ENCODE data around the gene MRPL10. TPM values are rescaled to one million over a fixed set of nuclear protein-coding genes. Genes with fewer than 3 reads are reported as not detected.

The MRPL10 gene
- 36.4 and 37.4 TPM in 2 replicates for total RNA-seq

DNA sequence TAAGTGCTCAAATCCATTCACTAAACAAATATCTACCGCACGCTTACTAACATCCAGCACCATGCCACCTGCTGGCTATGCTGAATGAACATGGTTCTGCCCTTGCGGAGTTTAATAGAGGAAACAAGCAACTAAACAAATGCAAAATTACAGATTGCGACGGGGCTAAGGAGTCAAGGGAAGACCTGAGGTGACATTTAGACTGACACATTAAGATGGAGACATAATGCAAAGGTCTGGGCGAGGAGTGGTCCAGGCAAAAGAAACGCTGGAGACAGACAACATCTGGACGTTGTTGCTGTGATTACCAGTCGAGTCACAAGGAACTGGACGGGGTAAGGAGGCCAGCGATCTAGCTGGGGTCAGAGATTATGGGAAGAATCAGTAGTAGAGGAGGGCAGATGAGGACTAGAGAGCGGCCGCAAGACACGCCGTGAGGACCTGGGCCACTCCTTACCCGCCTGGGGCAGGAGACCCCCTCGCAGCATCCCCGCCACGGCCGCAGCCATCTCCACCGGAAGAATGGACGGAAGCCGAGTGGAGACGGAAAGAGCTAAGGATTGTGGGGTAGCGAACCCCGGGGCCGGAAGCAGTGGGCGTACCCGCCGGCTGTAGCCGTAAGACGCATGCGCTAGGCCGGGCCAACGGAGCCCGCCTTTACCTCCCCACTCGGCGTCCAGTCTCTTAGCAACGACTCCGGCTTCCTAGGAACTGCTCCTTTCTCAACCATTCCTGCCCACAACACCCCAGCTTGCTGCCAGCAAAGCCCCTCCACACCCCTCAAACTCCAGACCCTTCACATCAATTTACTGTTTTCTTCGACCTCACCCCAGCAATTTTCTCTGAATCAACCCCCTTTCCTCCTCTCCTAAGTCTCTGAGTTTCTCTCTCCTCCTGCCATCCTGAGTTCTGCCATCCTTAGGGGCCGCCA is at the start of gene MRPL10, which contains the start of gene LRRC46:
TSS of gene MRPL10 (minus strand) at position 539 of the 931 bp plus-strand sequence. CDS start at position 509, 30 bp downstream.
TSS of gene LRRC46 (plus strand) at position 668 of the 931 bp plus-strand sequence. CDS start 320 bp downstream, outside the sequence.
- TF ChIP-seq, protein P1, sequence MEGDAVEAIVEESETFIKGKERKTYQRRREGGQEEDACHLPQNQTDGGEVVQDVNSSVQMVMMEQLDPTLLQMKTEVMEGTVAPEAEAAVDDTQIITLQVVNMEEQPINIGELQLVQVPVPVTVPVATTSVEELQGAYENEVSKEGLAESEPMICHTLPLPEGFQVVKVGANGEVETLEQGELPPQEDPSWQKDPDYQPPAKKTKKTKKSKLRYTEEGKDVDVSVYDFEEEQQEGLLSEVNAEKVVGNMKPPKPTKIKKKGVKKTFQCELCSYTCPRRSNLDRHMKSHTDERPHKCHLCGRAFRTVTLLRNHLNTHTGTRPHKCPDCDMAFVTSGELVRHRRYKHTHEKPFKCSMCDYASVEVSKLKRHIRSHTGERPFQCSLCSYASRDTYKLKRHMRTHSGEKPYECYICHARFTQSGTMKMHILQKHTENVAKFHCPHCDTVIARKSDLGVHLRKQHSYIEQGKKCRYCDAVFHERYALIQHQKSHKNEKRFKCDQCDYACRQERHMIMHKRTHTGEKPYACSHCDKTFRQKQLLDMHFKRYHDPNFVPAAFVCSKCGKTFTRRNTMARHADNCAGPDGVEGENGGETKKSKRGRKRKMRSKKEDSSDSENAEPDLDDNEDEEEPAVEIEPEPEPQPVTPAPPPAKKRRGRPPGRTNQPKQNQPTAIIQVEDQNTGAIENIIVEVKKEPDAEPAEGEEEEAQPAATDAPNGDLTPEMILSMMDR (IDR thresholded peaks at IDR 0.05), result no peak
- H3K4me1 Mint-ChIP-seq, result peaks cover 29% of the 10 kb centered on the region
- no peaks in the 10 kb centered on the region for H3K9me3 Mint-ChIP-seq
- H3K36me3 Mint-ChIP-seq (ENCODE audit: low read depth), result peaks cover 34% of the 10 kb centered on the region
- no peaks in the 10 kb centered on the region for H3K27me3 Mint-ChIP-seq
- peak; percentile 96 for ATAC-seq (ENCODE audit: low read depth)
- intact Hi-C loops (cut with micrococcal nuclease), result loop anchor here (1.0 to 2.0 kb wide), 4 partner anchors 10 to 140 kb away; partner anchors contain the start of genes CDK5RAP3, OSBPL7 and SCRN2
- ChIA-PET POLR2A (interaction anchor here (0.6 to 3.1 kb wide), 15 partner anchors 9 to 217 kb away, joined by 3 to 53 read pairs (median 6); partner anchors contain the start of genes CDK5RAP3, KPNB1, NFE2L1 and OSBPL7), CTCF (interaction anchor here (0.6 to 1.2 kb wide), 4 partner anchors 9 to 59 kb away, joined by 3 to 5 read pairs (median 4); partner anchors contain the start of genes OSBPL7 and SCRN2)
- peak within 1 kb of the TSS; percentile 92 for H3K27ac Mint-ChIP-seq
- DNase-seq, result peak; percentile 87
- H3K4me3 Mint-ChIP-seq, result peak within 1 kb of the TSS; percentile 96

- intact Hi-C loops (cut with micrococcal nuclease), result no loop called here
- POLR2A ChIA-PET, result interaction anchor here (0.6 to 1.6 kb wide), 2 partner anchors 16 to 17 kb away, joined by 3 to 7 read pairs; no protein-coding TSS in a partner anchor
Measured at GRCh38 chr17:47879776-47880454, 48.6 kb upstream of the MRPL10 start.

GRCh38 chr17:47879028-47879585 is 47.8 kb upstream of the MRPL10 start:
- intact Hi-C loops (cut with micrococcal nuclease), result no loop called here
- H3K4me3 Mint-ChIP-seq, result no peak overlapping the region
- TF ChIP-seq, protein P1 (IDR thresholded peaks at IDR 0.05), result no peak
- H3K9me3 Mint-ChIP-seq, result no peaks in the 10 kb centered on the region
- DNase-seq, result no peak
- no peak overlapping the region for H3K27ac Mint-ChIP-seq
- CTCF ChIA-PET, result no interaction called here
- POLR2A ChIA-PET, result interaction anchor here (0.6 kb wide), 1 partner anchor 16 kb away, joined by 7 read pairs; no protein-coding TSS in a partner anchor
- no peaks in the 10 kb centered on the region for H3K4me1 Mint-ChIP-seq
- H3K27me3 Mint-ChIP-seq, result peaks cover 45% of the 10 kb centered on the region
- ATAC-seq (ENCODE audit: low read depth), result no peak
- H3K36me3 Mint-ChIP-seq (ENCODE audit: low read depth), result no peaks in the 10 kb centered on the region

More at GRCh38 chr17:47879776-47880454, 48.6 kb upstream of the MRPL10 start:
- Mint-ChIP-seq H3K27ac (no peak overlapping the region), H3K4me1 (no peaks in the 10 kb centered on the region), H3K4me3 (no peak overlapping the region), H3K36me3 (ENCODE audit: low read depth) (no peaks in the 10 kb centered on the region), H3K27me3 (peaks cover 38% of the 10 kb centered on the region), H3K9me3 (no peaks in the 10 kb centered on the region)
- CTCF ChIA-PET, result interaction anchor here (0.6 kb wide), 1 partner anchor 217 kb away, joined by 4 read pairs; no protein-coding TSS in a partner anchor
- DNase-seq (no peak), ATAC-seq (ENCODE audit: low read depth) (no peak)
- TF ChIP-seq, protein P1 (IDR thresholded peaks at IDR 0.05), result no peak

DNA sequence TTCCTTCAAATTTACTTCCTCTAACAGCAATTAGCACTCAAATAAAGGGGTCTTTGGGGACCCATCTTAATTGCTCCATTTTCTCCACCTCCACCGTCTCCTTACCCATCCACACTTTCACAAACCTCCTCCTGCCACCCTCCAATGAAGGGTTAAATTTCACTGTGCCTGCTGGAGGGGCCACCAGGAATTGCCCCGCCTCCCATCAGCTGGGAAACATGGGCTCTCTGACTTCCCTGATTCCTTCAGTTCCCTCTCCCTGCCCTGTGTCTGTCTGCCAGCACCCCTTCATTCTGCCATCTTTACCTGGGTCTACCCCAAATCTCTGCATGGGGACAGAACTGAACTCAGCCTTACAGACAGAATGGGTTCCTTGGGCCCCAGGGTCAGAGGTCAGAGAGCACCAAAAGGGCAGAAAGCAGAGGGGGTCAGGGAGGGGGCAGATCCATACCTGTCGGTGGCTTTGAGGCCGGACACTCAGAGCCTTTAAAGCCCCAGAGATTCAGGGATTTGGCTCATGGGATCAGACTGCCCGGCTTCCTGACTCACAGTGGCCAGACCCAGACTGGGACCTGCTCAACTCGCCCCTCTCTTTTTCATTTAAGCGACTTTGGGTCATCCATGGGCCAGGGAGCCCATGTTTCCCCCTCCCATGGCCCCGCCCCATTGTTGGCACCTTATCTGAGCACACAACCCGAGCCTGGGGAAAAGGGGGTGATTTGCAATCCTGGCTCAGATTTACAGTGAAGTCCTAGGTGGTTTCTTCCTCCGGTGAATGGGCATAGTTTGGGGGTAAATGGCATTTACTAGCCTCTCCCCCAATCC is 47.1 kb upstream of the MRPL10 start:
- no peaks in the 10 kb centered on the region for H3K4me1 Mint-ChIP-seq
- intact Hi-C loops (cut with micrococcal nuclease), result no loop called here
- DNase-seq (no peak), ATAC-seq (ENCODE audit: low read depth) (no peak)
- ChIA-PET POLR2A (no interaction called here), CTCF (no interaction called here)
- no peak overlapping the region for H3K4me3 Mint-ChIP-seq
- H3K27ac Mint-ChIP-seq, result no peak overlapping the region
- TF ChIP-seq, protein P1 (IDR thresholded peaks at IDR 0.05), result no peak
- peaks cover 49% of the 10 kb centered on the region for H3K27me3 Mint-ChIP-seq
- H3K36me3 Mint-ChIP-seq (ENCODE audit: low read depth), result no peaks in the 10 kb centered on the region
- H3K9me3 Mint-ChIP-seq, result no peaks in the 10 kb centered on the region

All from activated B cell treated with CpG ODN at 0.5 μM for 24 hours (primary cell).